Liver (tissue), 3 donors: ENCODE measurements around the gene MTCH1.

Experiments
- YY1 ChIP-seq: IDR thresholded peaks from 2 replicates; pipeline ENCODE4 v1.6.1; 2016; ENCODE audit warnings: antibody characterized with exemption, mild to moderate bottlenecking
- TF ChIP-seq, protein P1 (sequence below): fragments of 150-350 bp; IDR thresholded peaks from 2 replicates; pipeline ENCODE4 v1.5.1; 2017; ENCODE audit warnings: improper control_type of control experiment, low read depth, low read length; ENCODE audit not compliant: missing input control
- TF ChIP-seq, protein P2 (sequence below): IDR thresholded peaks from 2 replicates; pipeline ENCODE4 v1.6.1; 2016; ENCODE audit warnings: antibody characterized with exemption
- donor health status: healthy.
- donor health status: healthy.

DNA sequence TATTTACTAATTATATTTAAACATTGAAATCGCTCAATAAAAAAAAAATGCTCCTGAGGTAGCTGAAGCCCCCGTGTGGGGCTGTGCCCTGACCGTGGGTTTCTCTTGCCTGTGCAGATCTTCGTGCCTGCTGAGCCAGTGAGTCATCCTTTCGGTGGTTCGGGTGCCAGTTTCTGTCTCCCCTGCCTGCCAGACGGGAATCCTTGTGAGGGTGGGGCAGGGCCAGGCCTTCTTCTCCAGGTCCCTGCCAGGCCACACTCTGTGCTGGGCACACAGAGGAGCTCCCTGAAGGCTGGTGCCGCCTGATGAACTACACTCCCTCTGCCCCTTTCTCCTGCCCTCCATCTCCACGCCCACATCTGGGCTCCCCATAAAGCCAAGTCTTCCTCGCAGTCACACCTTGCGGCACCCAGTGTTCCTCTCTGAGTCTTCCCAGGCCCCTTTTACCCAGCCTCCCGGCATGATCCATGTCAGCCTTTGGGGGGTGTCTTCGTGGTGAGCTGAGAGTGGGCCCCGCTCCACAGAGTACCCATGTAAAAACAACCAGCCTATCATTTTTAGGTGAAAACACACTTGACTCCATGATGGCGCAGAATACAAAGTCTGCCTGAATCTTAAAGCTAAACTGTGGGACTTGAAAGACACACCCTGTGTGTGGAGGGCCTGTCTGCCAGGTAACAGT is 38.8 kb upstream of the MTCH1 start:
- TF ChIP-seq, protein P1, sequence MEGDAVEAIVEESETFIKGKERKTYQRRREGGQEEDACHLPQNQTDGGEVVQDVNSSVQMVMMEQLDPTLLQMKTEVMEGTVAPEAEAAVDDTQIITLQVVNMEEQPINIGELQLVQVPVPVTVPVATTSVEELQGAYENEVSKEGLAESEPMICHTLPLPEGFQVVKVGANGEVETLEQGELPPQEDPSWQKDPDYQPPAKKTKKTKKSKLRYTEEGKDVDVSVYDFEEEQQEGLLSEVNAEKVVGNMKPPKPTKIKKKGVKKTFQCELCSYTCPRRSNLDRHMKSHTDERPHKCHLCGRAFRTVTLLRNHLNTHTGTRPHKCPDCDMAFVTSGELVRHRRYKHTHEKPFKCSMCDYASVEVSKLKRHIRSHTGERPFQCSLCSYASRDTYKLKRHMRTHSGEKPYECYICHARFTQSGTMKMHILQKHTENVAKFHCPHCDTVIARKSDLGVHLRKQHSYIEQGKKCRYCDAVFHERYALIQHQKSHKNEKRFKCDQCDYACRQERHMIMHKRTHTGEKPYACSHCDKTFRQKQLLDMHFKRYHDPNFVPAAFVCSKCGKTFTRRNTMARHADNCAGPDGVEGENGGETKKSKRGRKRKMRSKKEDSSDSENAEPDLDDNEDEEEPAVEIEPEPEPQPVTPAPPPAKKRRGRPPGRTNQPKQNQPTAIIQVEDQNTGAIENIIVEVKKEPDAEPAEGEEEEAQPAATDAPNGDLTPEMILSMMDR: no peak
- no peak for TF ChIP-seq YY1
- TF ChIP-seq, protein P2, sequence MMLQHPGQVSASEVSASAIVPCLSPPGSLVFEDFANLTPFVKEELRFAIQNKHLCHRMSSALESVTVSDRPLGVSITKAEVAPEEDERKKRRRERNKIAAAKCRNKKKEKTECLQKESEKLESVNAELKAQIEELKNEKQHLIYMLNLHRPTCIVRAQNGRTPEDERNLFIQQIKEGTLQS: no peak
